ENCODE results near the gene ATG12. TPM values are rescaled to one million over a fixed set of nuclear protein-coding genes. Genes with fewer than 3 reads are reported as not detected.

Gene ATG12
- polyA plus RNA-seq, 1 donor (not counting 4 experiments of a cell fraction or from before 2014, with no cell fraction given), result 90.7 TPM

DNA sequence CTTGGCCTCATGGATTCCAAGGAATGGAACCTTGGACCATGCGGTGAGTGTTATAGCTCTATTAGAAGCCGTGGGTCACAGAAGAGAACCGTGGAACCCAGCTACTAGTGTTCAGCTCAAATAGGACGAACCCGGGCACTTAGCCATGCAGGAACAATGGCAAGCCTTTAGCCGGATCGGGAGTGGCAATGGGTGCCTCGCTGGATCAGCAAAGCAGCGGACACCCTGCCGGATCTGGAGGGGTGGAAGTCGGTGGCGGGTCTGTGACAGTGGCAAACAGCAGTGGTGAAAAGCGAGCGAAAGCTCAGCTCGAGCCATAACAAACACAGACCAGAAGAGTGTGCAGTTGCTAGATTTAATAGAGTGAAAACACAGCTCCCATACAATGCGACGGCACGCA is 22.5 kb downstream of the ATG12 start:
- no peak overlapping the region for H3K4me2 ChIP-seq (ENCODE audit: control insufficient read depth, extremely low read depth, insufficient read depth, low read depth, low read length)
- H3K9me1 ChIP-seq (ENCODE audit: control insufficient read depth, extremely low read depth, insufficient read depth, low read length), result no peaks in the 10 kb centered on the region
- H3K9me3 ChIP-seq (ENCODE audit: control insufficient read depth, low read depth, low read length), result no peaks in the 10 kb centered on the region
- no peak overlapping the region for H3K9ac ChIP-seq (ENCODE audit: control insufficient read depth, extremely low read depth, insufficient read depth, low read length)
- peaks cover 47% of the 10 kb centered on the region for H3K27me3 ChIP-seq (ENCODE audit: control insufficient read depth, extremely low read depth, insufficient read depth, low read length)
- dilution Hi-C loops (cut with MboI; ENCODE audit: extremely low pct_ligation_motif_present, low sequenced_read_pairs), result no loop called here
- no peaks in the 10 kb centered on the region for H3K79me2 ChIP-seq (ENCODE audit: control insufficient read depth, insufficient read depth, low read length)
- TF ChIP-seq, protein P1, sequence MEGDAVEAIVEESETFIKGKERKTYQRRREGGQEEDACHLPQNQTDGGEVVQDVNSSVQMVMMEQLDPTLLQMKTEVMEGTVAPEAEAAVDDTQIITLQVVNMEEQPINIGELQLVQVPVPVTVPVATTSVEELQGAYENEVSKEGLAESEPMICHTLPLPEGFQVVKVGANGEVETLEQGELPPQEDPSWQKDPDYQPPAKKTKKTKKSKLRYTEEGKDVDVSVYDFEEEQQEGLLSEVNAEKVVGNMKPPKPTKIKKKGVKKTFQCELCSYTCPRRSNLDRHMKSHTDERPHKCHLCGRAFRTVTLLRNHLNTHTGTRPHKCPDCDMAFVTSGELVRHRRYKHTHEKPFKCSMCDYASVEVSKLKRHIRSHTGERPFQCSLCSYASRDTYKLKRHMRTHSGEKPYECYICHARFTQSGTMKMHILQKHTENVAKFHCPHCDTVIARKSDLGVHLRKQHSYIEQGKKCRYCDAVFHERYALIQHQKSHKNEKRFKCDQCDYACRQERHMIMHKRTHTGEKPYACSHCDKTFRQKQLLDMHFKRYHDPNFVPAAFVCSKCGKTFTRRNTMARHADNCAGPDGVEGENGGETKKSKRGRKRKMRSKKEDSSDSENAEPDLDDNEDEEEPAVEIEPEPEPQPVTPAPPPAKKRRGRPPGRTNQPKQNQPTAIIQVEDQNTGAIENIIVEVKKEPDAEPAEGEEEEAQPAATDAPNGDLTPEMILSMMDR (optimal IDR thresholded peaks at IDR 0.05 in 1 of 3, IDR thresholded peaks at IDR 0.05 in 1 of 3, conservative IDR thresholded peaks at IDR 0.05 in 1 of 3; ENCODE audit: extremely low read depth in 1 of 3, insufficient read depth in 2 of 3, low read length in 3 of 3), result no peak
- TF ChIP-seq EZH2 (IDR thresholded peaks at IDR 0.05; ENCODE audit: low read length), result no peak
- H3K27ac ChIP-seq (ENCODE audit: control insufficient read depth, insufficient read depth, low read length), result no peak overlapping the region
- no peaks in the 10 kb centered on the region for H3K4me1 ChIP-seq (ENCODE audit: control insufficient read depth, extremely low read depth, insufficient read depth, low read length)
- no peak overlapping the region for H2AFZ ChIP-seq (ENCODE audit: control insufficient read depth, low read length)
- H3K36me3 ChIP-seq (ENCODE audit: control insufficient read depth in 2 of 2, extremely low read depth in 1 of 2, insufficient read depth in 2 of 2, low read length in 2 of 2), result no peaks in the 10 kb centered on the region
- no peaks in the 10 kb centered on the region for H4K20me1 ChIP-seq (ENCODE audit: control insufficient read depth, extremely low read depth, insufficient read depth, low read length)
- DNase-seq (ENCODE audit: low read depth, low spot score) (no peak), FAIRE-seq (no peak)
- no peak overlapping the region for H3K4me3 ChIP-seq (ENCODE audit: control insufficient read depth in 2 of 3, extremely low read depth in 1 of 3, insufficient read depth in 2 of 3, low read depth in 1 of 3, low read length in 3 of 3)

DNA sequence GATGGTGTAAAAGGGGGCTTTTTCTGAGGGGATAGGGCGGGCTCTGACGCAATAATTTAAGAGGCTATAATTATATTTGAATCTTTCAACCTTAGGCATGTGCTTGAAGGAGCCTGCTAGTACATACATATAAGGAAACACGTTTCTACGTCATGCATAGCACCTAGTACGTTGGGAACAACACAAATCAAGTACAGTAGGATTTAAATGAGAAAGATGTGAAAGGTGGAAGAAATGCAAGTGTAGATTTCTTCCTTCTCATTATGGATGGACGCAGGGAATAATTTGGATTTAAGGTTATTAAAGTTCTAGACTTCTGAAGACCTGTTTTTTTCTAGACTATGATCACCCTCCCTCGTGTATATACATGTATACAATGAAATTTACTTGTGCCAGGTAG is 24.0 kb downstream of the ATG12 start:
- no peak overlapping the region for H3K27ac ChIP-seq (ENCODE audit: control insufficient read depth, insufficient read depth, low read length)
- H3K9me1 ChIP-seq (ENCODE audit: control insufficient read depth, extremely low read depth, insufficient read depth, low read length), result no peaks in the 10 kb centered on the region
- no peaks in the 10 kb centered on the region for H3K36me3 ChIP-seq (ENCODE audit: control insufficient read depth in 2 of 2, extremely low read depth in 1 of 2, insufficient read depth in 2 of 2, low read length in 2 of 2)
- DNase-seq (ENCODE audit: low read depth, low spot score) (no peak), FAIRE-seq (no peak)
- no peak overlapping the region for H3K4me3 ChIP-seq (ENCODE audit: control insufficient read depth in 2 of 3, extremely low read depth in 1 of 3, insufficient read depth in 2 of 3, low read depth in 1 of 3, low read length in 3 of 3)
- H3K9ac ChIP-seq (ENCODE audit: control insufficient read depth, extremely low read depth, insufficient read depth, low read length), result no peak overlapping the region
- no peak for TF ChIP-seq EZH2 (IDR thresholded peaks at IDR 0.05; ENCODE audit: low read length)
- TF ChIP-seq, protein P1 (optimal IDR thresholded peaks at IDR 0.05 in 1 of 3, IDR thresholded peaks at IDR 0.05 in 1 of 3, conservative IDR thresholded peaks at IDR 0.05 in 1 of 3; ENCODE audit: extremely low read depth in 1 of 3, insufficient read depth in 2 of 3, low read length in 3 of 3), result no peak
- H3K27me3 ChIP-seq (ENCODE audit: control insufficient read depth, extremely low read depth, insufficient read depth, low read length), result peaks cover 50% of the 10 kb centered on the region
- no peaks in the 10 kb centered on the region for H3K79me2 ChIP-seq (ENCODE audit: control insufficient read depth, insufficient read depth, low read length)
- no peaks in the 10 kb centered on the region for H4K20me1 ChIP-seq (ENCODE audit: control insufficient read depth, extremely low read depth, insufficient read depth, low read length)
- no peaks in the 10 kb centered on the region for H3K4me1 ChIP-seq (ENCODE audit: control insufficient read depth, extremely low read depth, insufficient read depth, low read length)
- no peak overlapping the region for H3K4me2 ChIP-seq (ENCODE audit: control insufficient read depth, extremely low read depth, insufficient read depth, low read depth, low read length)
- dilution Hi-C loops (cut with MboI; ENCODE audit: extremely low pct_ligation_motif_present, low sequenced_read_pairs), result no loop called here
- no peak overlapping the region for H2AFZ ChIP-seq (ENCODE audit: control insufficient read depth, low read length)
- H3K9me3 ChIP-seq (ENCODE audit: control insufficient read depth, low read depth, low read length), result no peaks in the 10 kb centered on the region

Data from keratinocyte (primary cell).